MCF 10A (cell line): ENCODE results near the gene INSIG1. TPM values are rescaled to one million over a fixed set of nuclear protein-coding genes. Genes with fewer than 3 reads are reported as not detected.

ENCODE experiments used
- BruUV-seq: library from RNA; stranded (reverse); fragments of 400-500 nt; replicated peaks from 2 replicates; lab custom pipeline; 2021; lab: Mats Ljungman, UMichigan
- CTCF ChIA-PET: fragments of 300-600 bp; sonication (Branson Sonifier 250); formaldehyde crosslinking; extraction: SDS; loops from one replicate; lab custom pipeline; 2021; ENCODE audit warnings: antibody characterized with exemption, inconsistent platforms; lab: Yijun Ruan, JAX
- POLR2A ChIA-PET: fragments of 300-600, 350-650 bp; sonication (Branson Sonifier 250); formaldehyde crosslinking; extraction: SDS; loops from one replicate; lab custom pipeline; 2020; ENCODE audit warnings: antibody characterized with exemption, inconsistent platforms; lab: Yijun Ruan, JAX
- DNase-seq: peaks from one replicate; pipeline ENCODE4 v3.0.0-alpha.2; 2018; ENCODE audit not compliant: unreplicated experiment
- H3K27ac Mint-ChIP-seq: one replicate; pipeline ENCODE4 v1.8.0; 2022; ENCODE audit warnings: mild to moderate bottlenecking, low read depth, mixed read lengths; ENCODE audit not compliant: unreplicated experiment
- H3K27me3 Mint-ChIP-seq: one replicate; pipeline ENCODE4 v1.8.0; 2022; ENCODE audit warnings: mixed read lengths; ENCODE audit not compliant: insufficient read depth, unreplicated experiment
- H3K36me3 Mint-ChIP-seq: one replicate; pipeline ENCODE4 v1.8.0; 2022; ENCODE audit warnings: mild to moderate bottlenecking, moderate library complexity, mixed read lengths; ENCODE audit not compliant: insufficient read depth, unreplicated experiment
- H3K4me1 Mint-ChIP-seq: one replicate; pipeline ENCODE4 v1.8.0; 2022; ENCODE audit warnings: mixed read lengths; ENCODE audit not compliant: insufficient read depth, unreplicated experiment
- H3K4me3 Mint-ChIP-seq: one replicate; pipeline ENCODE4 v1.8.0; 2022; ENCODE audit warnings: mild to moderate bottlenecking, moderate library complexity, mixed read lengths; ENCODE audit not compliant: unreplicated experiment
- H3K9me3 Mint-ChIP-seq: one replicate; pipeline ENCODE4 v1.8.0; 2022; ENCODE audit warnings: mixed read lengths; ENCODE audit not compliant: unreplicated experiment
- CTCF ChIP-seq: fragments of 200-600 bp; IDR thresholded peaks from one replicate; pipeline ENCODE4 v1.8.0; 2022; ENCODE audit warnings: antibody characterized with exemption, mild to moderate bottlenecking; ENCODE audit not compliant: unreplicated experiment
- intact Hi-C: fragments of 100-400 bp; cut with micrococcal nuclease; formaldehyde crosslinking; loops from 2 replicates; pipeline ENCODE4 v1.14.1; 2022
- total RNA-seq: library from RNA; stranded (reverse); gene quantifications from 2 replicates; pipeline ENCODE4 v1.2.3, GENCODE V29; 2022

Gene INSIG1
- total RNA-seq, 1 experiment from 2014 or later: 11.2 TPM

GRCh38 chr7:155348806-155349205, 51.1 kb downstream of the INSIG1 start:
- Mint-ChIP-seq H3K4me1 (peaks cover 4% of the 10 kb centered on the region), H3K9me3 (no peaks in the 10 kb centered on the region), H3K36me3 (no peaks in the 10 kb centered on the region), H3K4me3 (no peak overlapping the region), H3K27ac (no peak overlapping the region), H3K27me3 (no peaks in the 10 kb centered on the region)
- no TSS peak for BruUV-seq
- ChIA-PET POLR2A (no interaction called here), CTCF (no interaction called here)
- TF ChIP-seq CTCF: no peak
- intact Hi-C loops: loop anchor here (10.0 kb wide), 1 partner anchor 344 kb away; the partner anchor contains the start of gene PAXIP1
- no peak for DNase-seq

- intact Hi-C loops: loop anchor here (10.0 kb wide), 1 partner anchor 345 kb away; the partner anchor contains the start of gene PAXIP1
- ChIA-PET POLR2A (no interaction called here), CTCF (interaction anchor here (0.6 kb wide), 1 partner anchor 308 kb away, joined by 3 read pairs; no protein-coding TSS in a partner anchor)
- DNase-seq: no peak
- Mint-ChIP-seq H3K27me3 (no peaks in the 10 kb centered on the region), H3K4me3 (no peak overlapping the region), H3K27ac (no peak overlapping the region), H3K9me3 (peaks cover 5% of the 10 kb centered on the region), H3K4me1 (peaks cover 4% of the 10 kb centered on the region), H3K36me3 (no peaks in the 10 kb centered on the region)
- no TSS peak for BruUV-seq
- TF ChIP-seq CTCF: no peak
Observed at GRCh38 chr7:155349601-155350331, 52.1 kb downstream of the INSIG1 start.

DNA sequence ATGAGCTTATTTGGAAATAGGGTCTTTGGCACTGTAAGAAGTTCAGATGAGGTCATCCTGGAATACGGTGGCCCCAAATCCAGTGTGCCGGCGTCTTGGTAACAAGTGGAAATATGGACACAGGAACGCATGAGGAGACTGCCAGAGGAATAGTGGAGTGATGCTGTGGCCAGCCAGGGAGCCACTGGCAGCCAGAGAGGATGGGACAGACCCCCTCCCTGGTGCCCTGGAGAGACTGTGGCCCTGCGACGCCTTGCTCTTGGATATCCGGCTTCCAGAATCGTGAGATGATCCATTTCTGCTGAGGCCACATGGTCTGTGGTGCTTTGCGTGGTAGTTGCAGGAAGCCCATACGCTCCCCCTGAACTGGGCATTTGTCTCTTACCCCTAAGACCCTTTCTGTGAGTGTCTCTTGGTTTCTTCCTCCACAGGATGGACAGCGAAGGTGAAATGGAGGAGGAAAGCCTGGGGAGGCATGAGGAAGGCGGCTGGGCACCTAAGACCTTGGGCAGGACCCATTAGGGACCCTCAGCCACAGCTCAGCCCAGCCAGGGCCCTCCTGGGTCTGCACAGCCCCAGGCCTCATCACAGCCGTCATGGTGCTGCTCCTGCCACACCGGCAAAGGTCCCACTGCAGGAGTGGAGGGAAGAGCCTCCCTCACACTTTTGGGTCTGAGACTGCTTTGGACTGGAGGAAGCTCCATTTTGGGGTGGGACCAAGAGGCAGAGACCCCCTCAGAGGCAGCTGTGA, 53.6 kb downstream of the INSIG1 start:
- no TSS peak for BruUV-seq
- POLR2A ChIA-PET: no interaction called here
- Mint-ChIP-seq H3K4me1 (no peaks in the 10 kb centered on the region), H3K36me3 (no peaks in the 10 kb centered on the region), H3K27ac (no peak overlapping the region), H3K9me3 (peaks cover 7% of the 10 kb centered on the region), H3K27me3 (no peaks in the 10 kb centered on the region), H3K4me3 (no peak overlapping the region)
- TF ChIP-seq CTCF: no peak
- CTCF ChIA-PET: interaction anchor here (0.6 to 1.6 kb wide), 5 partner anchors 11 to 184 kb away, joined by 3 to 7 read pairs (median 3); no protein-coding TSS in a partner anchor
- intact Hi-C loops: no loop called here
- no peak for DNase-seq
